Measurements from ENCODE around the gene GNE. TPM values are rescaled to one million over a fixed set of nuclear protein-coding genes. Genes with fewer than 3 reads are reported as not detected.

The GNE gene
- total RNA-seq, 1 donor from 2014 or later = 7.2 TPM

DNA sequence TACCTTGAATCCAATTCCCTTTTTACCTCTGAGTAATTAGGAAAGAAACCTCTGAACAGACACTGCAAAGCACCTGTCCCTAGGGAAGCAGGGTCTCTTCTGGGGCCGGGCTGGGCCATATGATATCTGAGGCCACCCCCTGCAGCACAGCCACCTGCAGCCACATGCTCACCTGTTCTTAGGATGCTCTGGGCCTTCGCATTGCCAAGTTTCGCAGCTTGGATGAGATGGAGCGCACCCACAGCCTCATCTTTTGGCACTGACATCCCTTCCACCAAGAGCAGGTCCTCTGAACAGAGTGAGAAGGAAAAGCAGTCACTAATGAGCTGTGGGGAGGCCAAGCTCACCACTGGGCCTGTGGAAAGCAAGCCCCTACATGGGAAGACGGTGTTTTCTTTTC is 40.2 kb downstream of the GNE start:
- Histone ChIP-seq H3K27me3 (no peaks in the 10 kb centered on the region), H3K36me3 (peaks cover 59 to 73% of the 10 kb centered on the region in 2 donors), H3K9me3 (no peaks in the 10 kb centered on the region), H3K4me1 (peaks cover 0 to 12% of the 10 kb centered on the region in 2 donors), H3K4me3 (no peak overlapping the region), H3K27ac (no peak overlapping the region)
- TF ChIP-seq, protein P1, sequence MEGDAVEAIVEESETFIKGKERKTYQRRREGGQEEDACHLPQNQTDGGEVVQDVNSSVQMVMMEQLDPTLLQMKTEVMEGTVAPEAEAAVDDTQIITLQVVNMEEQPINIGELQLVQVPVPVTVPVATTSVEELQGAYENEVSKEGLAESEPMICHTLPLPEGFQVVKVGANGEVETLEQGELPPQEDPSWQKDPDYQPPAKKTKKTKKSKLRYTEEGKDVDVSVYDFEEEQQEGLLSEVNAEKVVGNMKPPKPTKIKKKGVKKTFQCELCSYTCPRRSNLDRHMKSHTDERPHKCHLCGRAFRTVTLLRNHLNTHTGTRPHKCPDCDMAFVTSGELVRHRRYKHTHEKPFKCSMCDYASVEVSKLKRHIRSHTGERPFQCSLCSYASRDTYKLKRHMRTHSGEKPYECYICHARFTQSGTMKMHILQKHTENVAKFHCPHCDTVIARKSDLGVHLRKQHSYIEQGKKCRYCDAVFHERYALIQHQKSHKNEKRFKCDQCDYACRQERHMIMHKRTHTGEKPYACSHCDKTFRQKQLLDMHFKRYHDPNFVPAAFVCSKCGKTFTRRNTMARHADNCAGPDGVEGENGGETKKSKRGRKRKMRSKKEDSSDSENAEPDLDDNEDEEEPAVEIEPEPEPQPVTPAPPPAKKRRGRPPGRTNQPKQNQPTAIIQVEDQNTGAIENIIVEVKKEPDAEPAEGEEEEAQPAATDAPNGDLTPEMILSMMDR (IDR thresholded peaks at IDR 0.05) = no peak
- intact Hi-C loops (cut with DNase I) = no loop called here
- DNase-seq (ENCODE audit: low spot score in 2 of 2) = no peak

DNA sequence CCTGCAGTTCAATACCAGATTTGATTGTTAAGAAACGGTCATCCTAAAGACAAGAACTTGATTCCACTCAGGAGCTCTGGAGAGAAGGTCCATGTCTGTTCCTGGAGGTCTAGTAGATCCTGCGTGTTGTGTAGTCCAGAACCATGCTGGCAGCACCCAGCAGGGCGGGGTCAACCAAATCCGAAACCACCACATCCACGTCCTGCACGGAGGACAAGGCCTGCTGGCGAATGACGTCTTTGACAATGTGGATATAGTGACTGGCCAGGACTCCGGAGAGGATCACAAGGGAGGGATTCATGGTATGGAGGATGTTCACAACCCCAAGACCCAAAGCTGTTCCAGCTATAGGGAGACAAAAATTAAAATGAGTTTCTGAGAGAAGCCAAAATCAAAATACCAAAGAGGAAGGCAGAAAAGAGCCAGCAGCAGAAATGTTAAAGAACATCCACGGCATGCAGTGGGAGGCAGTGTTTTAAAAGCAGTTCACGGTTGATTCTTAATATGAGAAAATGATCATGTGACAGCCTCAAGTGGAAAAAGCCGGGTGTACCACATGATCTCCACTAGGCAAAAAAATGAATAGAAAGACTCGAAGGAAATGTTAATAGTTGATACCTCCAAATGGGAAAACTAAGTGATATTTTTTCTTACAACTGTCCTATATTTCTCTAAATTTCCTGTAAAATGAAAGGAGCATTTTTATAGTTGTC is 40.8 kb downstream of the GNE start:
- TF ChIP-seq, protein P1 (IDR thresholded peaks at IDR 0.05) = peak in 1 of 3 experiments; percentile 7
- Histone ChIP-seq H3K27me3 (no peaks in the 10 kb centered on the region), H3K9me3 (no peaks in the 10 kb centered on the region), H3K27ac (no peak overlapping the region), H3K4me1 (peaks cover 0 to 12% of the 10 kb centered on the region in 2 donors), H3K36me3 (peaks cover 58 to 70% of the 10 kb centered on the region in 2 donors), H3K4me3 (no peak overlapping the region)
- intact Hi-C loops (cut with DNase I) = no loop called here
- DNase-seq (ENCODE audit: low spot score in 2 of 2) = no peak

DNA sequence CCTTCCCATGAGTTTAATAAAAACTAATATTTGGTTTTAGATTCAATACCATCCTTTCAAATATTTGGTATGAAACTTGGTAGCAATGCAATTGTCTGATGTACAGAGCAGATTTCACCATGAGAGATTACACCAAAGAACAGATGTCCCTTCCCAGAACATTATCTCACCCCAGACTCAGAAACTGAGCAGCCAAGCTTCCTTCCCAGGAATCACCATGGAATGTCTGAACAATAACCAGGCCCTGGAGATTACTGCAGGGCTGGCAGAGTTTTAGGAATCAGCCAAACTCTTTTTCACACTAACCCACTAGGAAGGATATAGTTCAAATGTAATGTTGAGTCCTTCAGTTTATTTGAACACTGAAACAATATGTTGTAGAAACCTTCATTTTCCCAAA is 43.7 kb downstream of the GNE start:
- Histone ChIP-seq H3K4me1 (peaks cover 0 to 17% of the 10 kb centered on the region in 2 donors), H3K27me3 (no peaks in the 10 kb centered on the region), H3K4me3 (no peak overlapping the region), H3K27ac (peak overlapping the region; percentile 2 to 21), H3K36me3 (peaks cover 46 to 70% of the 10 kb centered on the region in 2 donors), H3K9me3 (no peaks in the 10 kb centered on the region)
- no peak for DNase-seq (ENCODE audit: low spot score in 2 of 2)
- intact Hi-C loops (cut with DNase I) = no loop called here
- TF ChIP-seq, protein P1 (IDR thresholded peaks at IDR 0.05) = no peak

DNA sequence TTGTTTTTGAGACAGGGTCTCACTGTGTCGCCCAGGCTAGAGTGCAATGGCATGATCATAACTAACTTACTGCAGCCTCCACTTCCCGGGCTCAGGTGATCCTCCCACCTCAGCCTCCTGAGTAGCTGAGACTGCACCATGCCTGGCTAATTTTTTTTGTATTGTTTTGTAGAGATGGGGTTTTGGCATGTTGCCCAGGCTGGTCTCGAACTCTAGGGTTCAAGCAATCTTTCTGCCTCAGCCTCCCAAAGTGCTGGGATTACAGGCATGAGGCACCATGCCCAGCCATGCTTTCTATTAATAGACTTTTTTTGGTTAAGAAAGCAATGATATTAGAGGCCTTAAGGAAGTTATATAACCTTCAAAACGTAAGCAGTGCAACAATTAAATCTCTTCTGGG is 44.3 kb downstream of the GNE start:
- TF ChIP-seq, protein P1 (IDR thresholded peaks at IDR 0.05) = no peak
- H3K4me3 ChIP-seq = no peak overlapping the region
- H3K27ac ChIP-seq = peak overlapping the region; percentile 21 to 47
- intact Hi-C loops (cut with DNase I) = no loop called here
- no peaks in the 10 kb centered on the region for H3K27me3 ChIP-seq
- peaks cover 40 to 70% of the 10 kb centered on the region in 2 donors for H3K36me3 ChIP-seq
- H3K9me3 ChIP-seq = no peaks in the 10 kb centered on the region
- DNase-seq (ENCODE audit: low spot score in 2 of 2) = no peak
- H3K4me1 ChIP-seq = peaks cover 0 to 22% of the 10 kb centered on the region in 2 donors

DNA sequence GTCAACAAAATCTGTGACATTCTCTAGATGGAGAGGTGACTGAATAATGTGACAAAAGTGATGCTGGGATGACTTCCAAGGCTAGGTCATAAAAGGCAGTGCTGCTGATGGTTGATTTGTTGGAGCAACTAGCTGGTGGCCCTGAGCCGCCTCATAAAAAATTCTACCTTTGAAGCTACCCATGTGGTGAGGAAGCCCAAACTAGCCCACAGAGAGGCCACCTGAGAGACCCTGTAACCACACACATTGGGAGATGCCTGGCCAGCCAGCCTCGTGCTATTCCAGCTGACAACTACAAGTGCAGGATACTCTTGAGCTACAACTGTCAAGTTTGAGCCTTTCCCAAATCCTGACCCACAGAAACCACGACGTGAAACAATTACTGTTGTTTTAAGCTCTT is 44.9 kb downstream of the GNE start:
- Histone ChIP-seq H3K4me1 (peaks cover 0 to 28% of the 10 kb centered on the region in 2 donors), H3K9me3 (no peaks in the 10 kb centered on the region), H3K4me3 (no peak overlapping the region), H3K27ac (peak overlapping the region in 1 of 2 donors; percentile 47), H3K27me3 (no peaks in the 10 kb centered on the region), H3K36me3 (peaks cover 34 to 70% of the 10 kb centered on the region in 2 donors)
- no peak for DNase-seq (ENCODE audit: low spot score in 2 of 2)
- intact Hi-C loops (cut with DNase I) = no loop called here
- TF ChIP-seq, protein P1 (IDR thresholded peaks at IDR 0.05) = no peak

Measured in ascending aorta (tissue), 2 donors.